Upper lobe of left lung (tissue), 6 donors: ENCODE results near the gene CYB5A. TPM values are rescaled to one million over a fixed set of nuclear protein-coding genes. Genes with fewer than 3 reads are reported as not detected.

Experiments used
- ATAC-seq, 2 donors: fragments of 200-7000 bp; cut with Tn5 transposase; one replicate each; pipeline ENCODE4 v1.9.1; 2022; ENCODE audit warnings: mild to moderate bottlenecking in 2 of 2, moderate library complexity in 2 of 2; ENCODE audit not compliant: low FRiP score in 2 of 2
- DNase-seq, 2 donors: peaks; one replicate each; pipeline ENCODE4 v3.0.0-alpha.2; 2019 to 2020
- H3K27ac ChIP-seq, 4 donors: fragments of 200-600 bp; sonication (generic); one replicate each; pipeline ENCODE4 v1.5.1; 2016 to 2019
- H3K27me3 ChIP-seq, 4 donors: fragments of 200-600 bp; sonication (generic); one replicate each; pipeline ENCODE4 v1.5.1; 2017 to 2019
- H3K36me3 ChIP-seq, 4 donors: fragments of 200-600 bp; sonication (generic); one replicate each; pipeline ENCODE4 v1.5.1; 2016 to 2019
- H3K4me1 ChIP-seq, 4 donors: fragments of 200-600 bp; sonication (generic); one replicate each; pipeline ENCODE4 v1.5.1; 2018 to 2019
- H3K4me3 ChIP-seq, 4 donors: fragments of 200-600 bp; sonication (generic); one replicate each; pipeline ENCODE4 v1.5.1; 2017 to 2019; ENCODE audit warnings: mild to moderate bottlenecking in 2 of 4, moderate library complexity in 1 of 4
- H3K9me3 ChIP-seq, 4 donors: fragments of 200-600 bp; sonication (generic); one replicate each; pipeline ENCODE4 v1.5.1; 2018 to 2019
- EP300 ChIP-seq, 4 donors: sonication (generic); formaldehyde crosslinking; IDR thresholded peaks; one replicate each; pipeline ENCODE4 v1.5.1; 2017; ENCODE audit warnings: antibody characterized with exemption in 4 of 4, control low read depth in 2 of 4
- POLR2A ChIP-seq, 4 donors: fragments of 450-650 bp; IDR thresholded peaks; one replicate each; pipeline ENCODE4 v1.5.1; 2016 to 2017; ENCODE audit warnings: antibody characterized with exemption in 4 of 4, mild to moderate bottlenecking in 2 of 4
- POLR2AphosphoS5 ChIP-seq, 2 donors: sonication (generic); formaldehyde crosslinking; IDR thresholded peaks; one replicate each; pipeline ENCODE4 v1.5.1; 2017; ENCODE audit warnings: antibody characterized with exemption in 2 of 2
- WGBS, 2 donors: methylation state at CpG; one replicate each; pipeline ENCODE4 v1.1.5; 2017 to 2018; 5-methylcytosine and 5-hydroxymethylcytosine counted together
- total RNA-seq, 6 donors: library from RNA; depleted of rRNA in 4 of 6; stranded (reverse); fragments of >200 nt in 4 of 6; gene quantifications; one replicate each; pipeline versions ENCODE4 v1.1.0 to v1.2.1, GENCODE V29; 2016 to 2021
- TF ChIP-seq, protein P1 (sequence below), 6 experiments: fragments of 450-650 bp in 4 of 6; fragments of 200-600 bp in 2 of 6; sonication (generic) in 2 of 6; IDR thresholded peaks; one replicate each; pipeline ENCODE4 v1.5.1; 2016 to 2019; ENCODE audit warnings: antibody characterized with exemption in 6 of 6
- donor health status: DM: no; HTN: no; CAD: no; lungs with moderate emphysema.
- donor health status: DM: no; HTN: yes; CAD: no; lungs with severe emphysema.

The CYB5A gene
- total RNA-seq, 6 donors from 2014 or later, result 291 to 729 (median 637) TPM

DNA sequence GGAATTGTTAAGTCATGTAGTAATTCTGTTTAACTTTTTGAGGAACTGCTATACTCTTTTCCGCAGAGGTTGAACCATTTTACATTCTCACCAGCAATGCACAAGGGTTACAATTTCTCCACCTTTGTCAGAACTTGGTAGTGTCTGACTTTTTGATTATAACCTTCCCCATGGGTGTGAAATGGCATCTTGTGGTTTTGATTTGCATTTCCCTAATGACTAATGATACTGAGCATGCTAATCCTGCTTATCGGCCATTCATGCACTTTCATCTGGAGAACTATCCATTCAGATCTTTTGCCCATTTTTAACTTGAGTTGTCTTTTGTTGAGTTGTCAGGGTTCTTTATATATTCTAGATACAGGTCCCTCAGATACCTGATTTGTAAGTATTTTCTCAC is 47.2 kb downstream of the CYB5A start:
- Histone ChIP-seq H3K27me3 (no peaks in the 10 kb centered on the region), H3K9me3 (no peaks in the 10 kb centered on the region), H3K4me3 (no peak overlapping the region), H3K27ac (no peak overlapping the region), H3K36me3 (no peaks in the 10 kb centered on the region), H3K4me1 (peaks cover 11 to 38% (median 27%) of the 10 kb centered on the region in 4 donors)
- TF ChIP-seq POLR2AphosphoS5 (IDR thresholded peaks at IDR 0.05) (no peak), POLR2A (IDR thresholded peaks at IDR 0.05) (no peak), EP300 (IDR thresholded peaks at IDR 0.05) (no peak)
- TF ChIP-seq, protein P1, sequence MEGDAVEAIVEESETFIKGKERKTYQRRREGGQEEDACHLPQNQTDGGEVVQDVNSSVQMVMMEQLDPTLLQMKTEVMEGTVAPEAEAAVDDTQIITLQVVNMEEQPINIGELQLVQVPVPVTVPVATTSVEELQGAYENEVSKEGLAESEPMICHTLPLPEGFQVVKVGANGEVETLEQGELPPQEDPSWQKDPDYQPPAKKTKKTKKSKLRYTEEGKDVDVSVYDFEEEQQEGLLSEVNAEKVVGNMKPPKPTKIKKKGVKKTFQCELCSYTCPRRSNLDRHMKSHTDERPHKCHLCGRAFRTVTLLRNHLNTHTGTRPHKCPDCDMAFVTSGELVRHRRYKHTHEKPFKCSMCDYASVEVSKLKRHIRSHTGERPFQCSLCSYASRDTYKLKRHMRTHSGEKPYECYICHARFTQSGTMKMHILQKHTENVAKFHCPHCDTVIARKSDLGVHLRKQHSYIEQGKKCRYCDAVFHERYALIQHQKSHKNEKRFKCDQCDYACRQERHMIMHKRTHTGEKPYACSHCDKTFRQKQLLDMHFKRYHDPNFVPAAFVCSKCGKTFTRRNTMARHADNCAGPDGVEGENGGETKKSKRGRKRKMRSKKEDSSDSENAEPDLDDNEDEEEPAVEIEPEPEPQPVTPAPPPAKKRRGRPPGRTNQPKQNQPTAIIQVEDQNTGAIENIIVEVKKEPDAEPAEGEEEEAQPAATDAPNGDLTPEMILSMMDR (IDR thresholded peaks at IDR 0.05), result no peak
- no peak for ATAC-seq
- WGBS, 2 donors, result 91 to 93% methylated on average over 2 of the region's 2 CpGs
- DNase-seq, result no peak

DNA sequence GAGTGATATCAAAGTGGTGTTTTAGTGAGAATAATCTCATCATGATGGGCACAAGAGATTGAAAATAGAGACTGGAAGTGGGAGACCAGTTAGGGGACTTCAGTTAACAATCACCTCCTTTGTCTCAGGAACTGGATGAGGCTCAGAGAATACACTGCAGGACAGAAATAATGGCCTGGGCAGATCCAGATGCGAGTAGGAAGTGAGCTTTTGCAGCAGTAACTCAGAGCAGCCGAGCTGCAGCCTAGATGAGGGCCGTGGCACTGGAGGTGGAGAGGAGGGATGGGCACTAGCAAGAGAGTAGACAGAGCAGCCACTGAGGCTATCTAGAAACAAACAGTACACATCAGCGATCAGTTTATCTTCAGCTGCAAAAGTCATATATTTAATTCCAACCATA is 48.6 kb downstream of the CYB5A start:
- peak overlapping the region in 2 of 4 donors; percentile 35 to 61 for H3K27ac ChIP-seq
- DNase-seq (no peak), ATAC-seq (no peak)
- no peaks in the 10 kb centered on the region for H3K27me3 ChIP-seq
- H3K36me3 ChIP-seq, result no peaks in the 10 kb centered on the region
- WGBS, 2 donors, result 60 to 66% methylated on average over 4 of the region's 4 CpGs
- H3K4me1 ChIP-seq, result peaks cover 0 to 24% (median 13%) of the 10 kb centered on the region in 4 donors
- TF ChIP-seq, protein P1 (IDR thresholded peaks at IDR 0.05), result no peak
- TF ChIP-seq POLR2AphosphoS5 (IDR thresholded peaks at IDR 0.05) (no peak), POLR2A (IDR thresholded peaks at IDR 0.05) (no peak), EP300 (IDR thresholded peaks at IDR 0.05) (no peak)
- no peaks in the 10 kb centered on the region for H3K9me3 ChIP-seq
- H3K4me3 ChIP-seq, result no peak overlapping the region

DNA sequence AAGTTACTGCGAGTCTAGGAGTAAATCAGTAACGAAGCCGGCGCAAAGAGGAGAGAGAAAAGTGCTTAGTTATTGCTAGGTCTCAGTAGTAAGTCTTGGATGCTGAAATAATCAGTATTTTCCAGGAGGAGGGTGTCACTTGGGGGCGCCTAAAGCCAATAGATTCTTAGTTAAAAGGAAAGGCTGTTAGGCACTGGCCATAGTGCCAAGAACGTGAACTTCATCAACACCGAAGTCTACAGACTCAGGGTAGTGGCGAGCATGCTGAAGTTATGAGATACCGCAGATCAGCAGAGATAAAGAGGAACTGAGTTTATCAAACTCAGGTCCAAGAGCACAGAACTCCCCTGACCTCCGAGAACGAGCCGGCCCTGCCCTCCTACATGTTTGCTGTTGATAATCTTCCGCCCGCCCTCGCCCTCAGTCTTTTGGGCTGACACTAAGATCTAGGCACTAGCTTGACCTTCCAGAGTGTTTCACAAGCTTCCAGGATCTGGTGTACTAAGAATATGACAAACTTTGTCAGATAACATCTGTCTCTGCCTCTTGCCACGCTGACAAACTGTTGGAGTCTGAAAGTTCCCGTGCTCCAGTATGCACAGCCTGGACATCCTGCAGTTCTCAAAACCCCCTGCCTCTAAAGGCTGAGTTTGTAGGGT is 49.2 kb downstream of the CYB5A start:
- no peaks in the 10 kb centered on the region for H3K36me3 ChIP-seq
- ATAC-seq (peak in 1 of 2 donors; percentile 52), DNase-seq (no peak)
- H3K4me3 ChIP-seq, result peak overlapping the region in 2 of 4 donors; percentile 23 to 32
- no peaks in the 10 kb centered on the region for H3K27me3 ChIP-seq
- WGBS, 2 donors, result 60 to 64% methylated on average over 12 to 17 of the region's 17 CpGs
- no peaks in the 10 kb centered on the region for H3K9me3 ChIP-seq
- H3K4me1 ChIP-seq, result peaks cover 0 to 19% (median 9%) of the 10 kb centered on the region in 4 donors
- TF ChIP-seq, protein P1 (IDR thresholded peaks at IDR 0.05), result peak in 3 of 6 experiments; percentile 7 to 39 (median 18)
- no peak for TF ChIP-seq POLR2AphosphoS5 (IDR thresholded peaks at IDR 0.05)
- peak overlapping the region in 3 of 4 donors; percentile 22 to 61 (median 35) for H3K27ac ChIP-seq

DNA sequence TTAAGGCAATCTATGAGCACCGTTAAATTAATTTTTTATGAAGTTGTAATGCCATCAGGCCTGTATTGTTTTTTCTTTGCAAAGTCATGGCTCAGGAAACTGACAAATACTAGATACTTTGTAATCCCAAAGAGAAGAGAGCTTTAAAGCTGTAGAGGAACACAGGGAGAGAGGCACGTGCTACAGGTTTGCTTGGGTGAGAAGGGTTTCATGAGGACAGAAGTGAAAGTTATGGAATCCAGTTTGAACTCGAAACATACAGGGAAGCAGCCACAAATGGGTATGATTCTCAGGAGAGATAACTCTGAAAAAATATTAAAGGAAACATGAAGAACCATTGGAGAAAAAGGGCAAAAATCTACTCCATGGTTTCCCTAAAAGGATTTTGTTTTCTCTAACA is 49.8 kb downstream of the CYB5A start:
- Histone ChIP-seq H3K4me3 (no peak overlapping the region), H3K27me3 (no peaks in the 10 kb centered on the region), H3K27ac (peak overlapping the region in 2 of 4 donors; percentile 35 to 61), H3K4me1 (peaks cover 0 to 19% (median 9%) of the 10 kb centered on the region in 4 donors), H3K9me3 (no peaks in the 10 kb centered on the region), H3K36me3 (no peaks in the 10 kb centered on the region)
- TF ChIP-seq, protein P1 (IDR thresholded peaks at IDR 0.05), result no peak
- TF ChIP-seq EP300 (IDR thresholded peaks at IDR 0.05), result no peak
- TF ChIP-seq POLR2A (IDR thresholded peaks at IDR 0.05), result no peak
- no peak for TF ChIP-seq POLR2AphosphoS5 (IDR thresholded peaks at IDR 0.05)
- no peak for ATAC-seq
- DNase-seq, result no peak
- whole genome bisulfite sequencing, 2 donors, result 60 to 84% methylated on average over 3 of the region's 3 CpGs

DNA sequence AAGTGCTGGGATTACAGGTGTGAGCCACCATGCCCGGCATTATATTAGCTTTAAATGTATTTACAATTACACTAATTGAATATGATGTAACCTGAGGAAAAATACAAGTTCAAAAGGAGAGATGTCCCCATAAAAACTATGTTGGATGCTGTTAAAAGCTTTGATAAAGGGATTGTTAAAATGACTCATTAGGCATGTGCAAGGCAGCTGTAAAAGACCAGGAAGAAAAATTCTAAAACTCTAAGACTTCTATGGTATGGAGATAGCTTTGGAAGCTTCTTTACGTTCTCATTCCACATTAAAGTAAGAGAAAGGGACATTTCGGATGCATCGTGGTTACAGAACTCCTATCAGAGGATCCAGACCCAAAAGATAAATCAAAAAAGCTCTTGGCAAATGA is 50.3 kb downstream of the CYB5A start:
- TF ChIP-seq EP300 (IDR thresholded peaks at IDR 0.05), result no peak
- TF ChIP-seq, protein P1 (IDR thresholded peaks at IDR 0.05), result no peak
- no peak for TF ChIP-seq POLR2A (IDR thresholded peaks at IDR 0.05)
- no peak for TF ChIP-seq POLR2AphosphoS5 (IDR thresholded peaks at IDR 0.05)
- 82 to 87% methylated on average over 4 of the region's 4 CpGs for WGBS, 2 donors
- Histone ChIP-seq H3K36me3 (no peaks in the 10 kb centered on the region), H3K27me3 (no peaks in the 10 kb centered on the region), H3K4me1 (peaks cover 0 to 19% (median 9%) of the 10 kb centered on the region in 4 donors), H3K27ac (no peak overlapping the region), H3K4me3 (no peak overlapping the region), H3K9me3 (no peaks in the 10 kb centered on the region)
- DNase-seq (no peak), ATAC-seq (no peak)
